ENCODE data around the gene CACNA1C.

Gene CACNA1C

DNA sequence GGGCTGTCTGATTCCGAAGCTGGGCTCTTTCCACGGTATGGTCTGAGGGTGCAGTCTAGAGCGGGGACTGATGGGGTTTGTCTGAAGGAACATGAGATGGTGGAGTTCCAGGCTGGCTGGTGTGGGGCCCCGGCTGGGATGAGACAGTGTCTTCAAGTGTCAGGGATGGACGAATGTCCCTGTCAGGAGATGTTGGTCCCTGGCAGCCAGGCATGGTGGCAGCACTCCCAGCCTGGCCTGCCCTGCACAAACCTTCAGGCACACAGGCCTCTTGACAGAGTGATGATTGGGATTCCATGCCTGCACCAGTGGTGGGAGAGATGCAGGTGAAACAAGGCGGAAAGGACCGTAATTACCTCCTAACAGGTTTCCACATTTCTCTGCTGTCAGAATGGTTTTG, 221.9 kb downstream of the CACNA1C start:
- DNase-seq (ENCODE audit: low read depth, low spot score), result no peak

DNA sequence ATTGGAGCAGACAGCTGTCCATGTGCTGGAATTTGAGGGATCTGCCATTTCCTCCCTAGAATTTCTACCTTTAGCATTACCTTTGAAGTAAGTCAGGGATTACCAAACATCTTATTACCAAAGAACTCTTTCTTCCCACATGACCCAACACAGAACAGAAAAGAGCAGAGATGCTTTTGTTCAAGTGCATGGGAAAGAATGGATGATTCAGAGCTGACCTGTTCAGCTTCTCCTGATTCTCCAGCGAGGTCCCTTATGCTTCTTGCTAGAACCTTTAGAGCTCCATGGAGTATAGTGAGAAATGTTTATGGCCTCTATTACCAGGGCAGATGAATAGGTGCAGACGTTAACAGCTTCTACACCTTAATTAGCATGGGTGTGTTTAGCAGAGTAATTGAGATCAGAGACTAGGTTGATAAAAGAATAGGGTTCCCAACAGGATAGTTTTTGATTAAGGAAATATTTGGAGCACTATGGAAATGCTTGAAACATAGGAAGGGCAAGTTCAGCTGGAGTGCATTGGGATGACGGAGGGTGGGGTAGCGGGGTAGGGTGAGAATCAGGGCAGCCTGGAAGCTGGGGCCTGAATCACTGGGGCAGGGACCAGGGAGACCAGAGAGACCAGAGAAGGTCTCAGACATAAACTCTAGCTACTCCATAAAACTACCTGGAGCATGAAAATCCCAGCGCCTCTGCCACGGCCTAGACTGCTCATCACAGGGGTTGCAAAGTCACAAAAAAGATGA, 223.7 kb downstream of the CACNA1C start:
- no peak for DNase-seq (ENCODE audit: low read depth, low spot score)

DNA sequence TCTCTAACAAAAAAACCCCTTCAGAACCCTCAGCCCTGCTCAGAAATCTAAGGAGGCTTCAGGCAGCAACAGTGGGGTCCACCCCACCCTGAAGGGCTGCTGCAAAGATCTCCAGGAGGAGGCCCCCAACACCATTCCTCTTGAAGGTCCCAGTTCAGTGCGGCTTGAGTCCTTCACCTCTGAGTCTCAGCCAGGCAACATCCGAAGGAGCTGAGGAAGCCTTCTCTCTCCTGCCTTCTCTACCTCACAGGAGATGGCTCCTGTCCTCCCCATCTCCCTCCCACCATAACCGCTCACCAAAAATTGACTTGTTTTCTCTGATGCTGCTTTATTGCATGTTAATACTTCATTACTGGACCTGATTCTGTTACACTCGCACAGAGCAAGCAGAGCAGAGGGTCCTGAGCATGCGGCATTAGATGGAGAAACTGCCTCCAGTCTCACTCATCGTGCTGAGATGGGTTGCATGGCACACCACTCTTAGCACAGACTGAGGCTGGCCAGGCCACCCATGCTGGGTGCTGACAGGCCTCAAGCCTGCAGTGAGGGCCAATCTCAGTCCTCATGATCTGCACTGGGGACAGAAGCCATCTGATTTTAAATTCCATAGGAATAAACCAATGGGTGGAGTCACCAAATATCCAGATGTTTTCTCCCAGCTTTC, 224.8 kb downstream of the CACNA1C start:
- no peak for DNase-seq (ENCODE audit: low read depth, low spot score)

DNA sequence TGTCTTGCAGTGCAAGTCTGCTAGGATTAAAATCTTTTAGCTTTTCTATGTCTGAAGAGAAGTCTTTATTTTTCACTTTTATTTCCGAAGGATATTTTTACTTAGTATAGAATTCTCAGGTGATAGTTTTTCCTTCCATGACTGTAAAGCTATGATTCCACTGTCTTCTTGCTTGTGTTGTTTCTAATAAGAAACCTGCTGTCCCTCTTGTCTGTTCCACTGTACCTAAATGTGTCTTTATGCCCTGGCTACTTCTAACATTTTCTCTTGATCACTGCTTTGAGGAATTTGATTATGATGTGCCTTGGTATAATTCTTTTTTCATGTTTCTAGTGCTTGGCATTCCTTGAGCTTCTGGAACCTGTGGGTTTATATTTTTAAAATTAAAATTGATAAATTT, 228.7 kb downstream of the CACNA1C start:
- DNase-seq (ENCODE audit: low read depth, low spot score), result no peak

DNA sequence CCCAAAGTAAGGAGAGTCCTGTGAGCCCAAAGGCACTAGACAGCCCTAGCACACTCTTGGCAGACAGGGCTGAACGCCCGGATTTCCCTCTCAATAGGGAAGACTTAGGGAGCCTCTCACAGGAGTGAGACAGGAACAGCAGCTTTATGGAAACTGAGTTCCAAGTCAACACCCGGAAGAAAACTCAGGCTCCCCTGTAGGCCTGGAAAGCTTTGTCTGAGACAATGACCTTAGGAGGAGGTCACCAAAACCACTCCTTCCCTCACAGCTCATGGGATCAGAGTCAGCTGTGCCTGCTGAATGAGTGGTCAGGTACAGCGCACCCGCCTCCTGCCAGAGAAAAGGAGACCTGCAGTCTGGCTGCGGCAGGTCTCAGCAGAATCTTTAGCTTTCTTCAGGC, 229.5 kb downstream of the CACNA1C start:
- DNase-seq (ENCODE audit: low read depth, low spot score), result no peak

DNA sequence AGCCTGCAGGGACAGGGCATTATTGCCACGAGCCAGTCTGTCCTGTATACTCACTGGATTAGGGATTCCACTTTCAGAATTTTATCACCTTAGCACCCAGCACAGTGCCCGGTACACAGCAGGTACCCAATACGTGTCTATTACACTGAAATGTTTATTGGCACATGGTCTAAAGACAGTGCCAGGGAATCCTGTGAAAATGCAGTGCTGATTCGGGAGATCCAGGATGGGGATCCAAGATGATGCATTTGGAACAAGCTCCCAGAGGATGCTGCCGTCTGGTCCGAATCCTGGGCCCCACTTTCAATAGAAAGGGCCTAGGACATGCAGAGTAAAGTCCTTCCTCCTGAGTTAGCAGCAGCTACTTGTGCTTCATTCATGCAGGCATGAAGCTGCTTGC, 230.7 kb downstream of the CACNA1C start:
- DNase-seq (ENCODE audit: low read depth, low spot score), result no peak

DNA sequence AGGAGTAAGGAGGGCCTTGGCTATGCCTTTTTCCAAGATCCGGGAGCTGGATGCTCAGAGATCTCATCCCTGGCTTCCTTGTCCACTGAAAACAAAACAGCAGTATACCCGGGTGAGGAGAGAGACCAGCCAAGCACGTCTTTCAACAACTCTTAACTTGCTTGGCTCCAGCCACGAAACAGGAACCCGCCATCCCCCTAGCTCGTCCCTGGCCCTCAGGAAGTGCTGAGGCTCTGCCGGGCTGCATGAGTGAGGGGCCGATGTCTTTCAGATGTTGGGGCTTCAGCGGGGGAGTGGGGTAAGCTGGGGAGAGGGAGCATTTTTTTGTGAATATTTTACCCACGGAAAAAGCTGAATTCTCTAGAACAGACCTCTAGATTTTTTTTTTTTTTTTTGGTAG, 231.1 kb downstream of the CACNA1C start:
- no peak for DNase-seq (ENCODE audit: low read depth, low spot score)

DNA sequence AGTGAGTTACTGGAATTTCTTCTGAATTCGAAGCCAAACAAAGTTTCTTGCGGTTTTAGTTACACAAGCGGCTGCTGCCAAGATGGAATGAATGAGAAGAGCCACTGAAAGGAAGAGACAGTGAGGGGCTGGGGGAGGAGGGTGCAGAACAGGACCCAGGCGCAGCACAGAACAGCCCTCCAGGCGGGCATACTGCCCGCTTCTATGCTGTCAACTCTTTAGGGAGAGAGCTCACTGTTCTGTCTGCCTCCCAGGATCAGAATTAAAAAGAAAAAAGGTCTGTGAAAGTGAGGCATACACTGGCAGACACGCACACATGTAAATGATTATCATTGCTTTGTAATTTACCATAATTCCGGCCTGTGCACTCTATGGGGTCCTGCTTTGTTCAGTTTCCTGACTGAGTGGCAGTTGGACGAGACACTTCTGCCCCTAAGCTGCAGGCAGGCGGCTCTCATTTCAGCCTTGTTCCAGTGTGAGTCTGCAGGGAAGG, 231.6 kb downstream of the CACNA1C start:
- DNase-seq (ENCODE audit: low read depth, low spot score), result no peak

DNA sequence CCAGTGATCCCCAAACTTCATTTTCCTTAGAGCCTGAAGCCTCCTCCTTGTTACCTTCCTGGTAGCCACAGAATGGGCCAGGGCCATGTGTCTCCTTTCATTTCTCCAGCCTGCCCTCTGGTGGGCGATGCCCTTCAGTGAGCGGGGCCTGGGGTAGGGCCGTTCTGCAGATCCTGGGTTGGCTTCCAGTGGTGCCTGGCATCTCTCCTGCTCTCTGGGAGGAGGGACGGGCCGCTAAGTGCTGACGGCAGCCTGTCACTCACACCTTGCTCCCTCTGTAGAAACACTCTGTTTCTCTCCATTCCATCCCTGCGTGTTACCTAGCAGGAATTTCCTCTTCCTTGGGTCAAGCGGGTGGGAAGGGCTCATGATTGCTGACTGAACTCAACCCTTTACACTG, 232.1 kb downstream of the CACNA1C start:
- DNase-seq (ENCODE audit: low read depth, low spot score), result peak; percentile 56

DNA sequence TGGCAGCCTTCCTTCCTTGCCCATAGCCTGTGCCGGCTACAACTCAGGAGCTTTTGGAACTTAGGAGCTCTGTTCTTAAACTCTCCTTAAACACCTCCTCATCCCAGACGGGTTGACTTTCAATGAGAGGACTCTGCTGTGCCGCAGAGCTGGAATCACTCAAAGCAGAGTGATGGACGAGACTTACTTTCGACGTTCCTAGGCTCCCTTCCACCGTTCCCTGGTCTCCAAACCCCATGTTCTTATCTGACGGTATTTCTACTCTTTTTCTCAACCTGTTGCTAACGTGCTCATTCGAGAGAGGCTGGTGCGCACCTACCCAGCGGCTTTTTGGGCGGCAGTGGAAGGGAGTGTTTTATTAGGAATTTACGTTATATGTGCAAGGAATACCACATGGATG, 232.7 kb downstream of the CACNA1C start:
- DNase-seq (ENCODE audit: low read depth, low spot score), result no peak

GRCh38 chr12:2286047-2286446, 233.3 kb downstream of the CACNA1C start:
- no peak for DNase-seq (ENCODE audit: low read depth, low spot score)

- DNase-seq (ENCODE audit: low read depth, low spot score), result no peak
Measured at GRCh38 chr12:2286461-2287131, 233.8 kb downstream of the CACNA1C start.

- no peak for DNase-seq (ENCODE audit: low read depth, low spot score)
Measured at GRCh38 chr12:2287151-2287550, 234.4 kb downstream of the CACNA1C start.

DNA sequence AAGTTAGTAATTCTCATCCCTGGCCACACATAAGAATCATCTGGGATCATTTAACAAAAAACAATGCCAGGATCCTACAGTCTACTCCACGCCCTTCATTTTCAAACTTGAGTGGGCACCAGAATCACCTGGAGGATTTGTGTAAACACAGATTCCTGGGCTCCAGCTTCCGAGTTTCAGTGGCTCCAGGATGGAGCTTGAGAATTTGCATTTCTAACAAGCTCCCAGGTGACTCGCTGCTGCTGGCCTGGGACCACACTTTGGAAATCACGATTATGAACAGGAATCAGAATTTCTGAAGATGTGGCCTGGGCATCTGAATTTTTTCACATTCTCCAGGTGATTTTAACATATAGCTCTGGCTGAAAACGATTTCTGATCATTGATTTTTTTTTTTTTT, 234.8 kb downstream of the CACNA1C start:
- DNase-seq (ENCODE audit: low read depth, low spot score), result no peak

- no peak for DNase-seq (ENCODE audit: low read depth, low spot score)
Measured at GRCh38 chr12:2288001-2288400, 235.2 kb downstream of the CACNA1C start.

- DNase-seq (ENCODE audit: low read depth, low spot score), result no peak
Measured at GRCh38 chr12:2288471-2288870, 235.7 kb downstream of the CACNA1C start.

GRCh38 chr12:2288875-2289274, 236.1 kb downstream of the CACNA1C start:
- no peak for DNase-seq (ENCODE audit: low read depth, low spot score)

GRCh38 chr12:2289525-2289924, 236.7 kb downstream of the CACNA1C start:
- DNase-seq (ENCODE audit: low read depth, low spot score), result no peak

DNA sequence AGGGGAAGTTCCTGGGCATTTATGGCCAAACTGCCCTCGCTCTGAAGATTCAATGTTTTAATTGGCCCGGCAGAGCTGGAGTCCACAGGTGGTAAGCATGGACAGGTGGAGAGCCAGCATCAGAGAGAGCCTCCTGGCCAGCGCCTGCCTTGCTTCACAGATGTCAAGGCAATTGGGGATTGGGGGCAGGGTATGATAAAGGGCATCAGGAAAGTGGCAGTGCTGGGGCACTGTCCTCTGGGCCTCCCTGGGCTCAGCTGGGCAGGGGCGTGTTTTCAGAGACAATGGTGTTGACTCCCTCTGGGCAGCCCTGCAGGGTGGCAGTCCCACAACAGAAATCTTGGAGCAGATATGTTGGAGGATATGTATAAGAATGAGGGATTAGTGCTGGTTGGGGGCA, 237.3 kb downstream of the CACNA1C start:
- no peak for DNase-seq (ENCODE audit: low read depth, low spot score)

DNA sequence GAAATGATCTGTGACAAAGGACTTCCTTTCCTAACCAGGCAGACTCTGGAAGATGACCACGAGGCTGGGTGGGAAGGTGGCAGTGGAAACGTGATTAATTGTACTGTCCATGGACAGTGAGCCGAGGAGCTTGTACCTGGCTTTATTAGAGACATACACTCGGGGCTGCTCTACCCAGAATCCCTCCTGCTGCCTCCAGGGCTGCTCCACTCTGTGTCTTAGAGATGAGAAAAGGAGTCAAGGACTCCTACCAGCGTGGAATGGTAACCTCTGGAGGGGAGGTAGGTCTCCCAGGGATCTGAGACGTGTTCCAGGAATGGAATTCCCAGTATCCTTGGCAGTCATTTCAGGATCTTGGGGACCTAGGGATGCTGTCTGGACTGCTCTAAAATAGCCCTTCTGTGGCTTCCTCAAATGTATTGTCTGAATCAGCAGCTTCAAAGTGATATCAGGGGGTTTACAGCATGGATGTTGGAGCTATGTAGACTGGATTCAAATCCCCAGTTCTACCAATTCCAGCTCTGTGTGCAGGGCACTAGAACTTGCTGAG, 237.8 kb downstream of the CACNA1C start:
- DNase-seq (ENCODE audit: low read depth, low spot score), result no peak

DNA sequence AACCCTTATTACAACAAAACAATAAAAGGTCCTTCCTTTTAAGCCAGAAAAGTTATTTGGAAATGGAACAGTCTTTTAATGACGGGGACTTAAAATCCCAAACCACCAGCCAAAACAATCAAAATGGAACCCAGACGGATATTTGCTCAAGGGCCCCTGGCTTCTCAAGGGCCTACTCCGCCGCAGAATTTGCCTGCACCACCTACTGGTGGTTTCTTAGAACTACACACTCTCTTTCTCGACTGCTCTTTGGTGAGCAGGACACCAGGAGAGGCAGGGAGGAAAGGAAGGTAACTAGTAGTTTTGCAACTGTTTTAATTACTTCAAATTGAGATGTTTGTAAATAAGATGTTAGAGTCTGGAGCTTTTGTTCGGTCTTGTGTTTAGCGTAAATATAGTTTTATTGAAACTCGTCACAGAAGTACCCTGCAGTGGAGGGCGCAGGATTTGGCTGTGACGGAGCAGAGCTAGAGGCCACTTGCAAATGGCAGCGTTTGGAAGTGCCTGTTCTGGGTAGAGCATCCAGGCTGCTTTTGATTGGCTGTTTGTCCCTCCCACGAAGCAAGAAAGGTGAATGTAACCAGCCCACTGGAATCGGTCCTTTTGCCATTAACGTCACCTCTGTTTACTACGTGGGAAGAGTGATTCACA, 238.5 kb downstream of the CACNA1C start:
- DNase-seq (ENCODE audit: low read depth, low spot score), result no peak

DNA sequence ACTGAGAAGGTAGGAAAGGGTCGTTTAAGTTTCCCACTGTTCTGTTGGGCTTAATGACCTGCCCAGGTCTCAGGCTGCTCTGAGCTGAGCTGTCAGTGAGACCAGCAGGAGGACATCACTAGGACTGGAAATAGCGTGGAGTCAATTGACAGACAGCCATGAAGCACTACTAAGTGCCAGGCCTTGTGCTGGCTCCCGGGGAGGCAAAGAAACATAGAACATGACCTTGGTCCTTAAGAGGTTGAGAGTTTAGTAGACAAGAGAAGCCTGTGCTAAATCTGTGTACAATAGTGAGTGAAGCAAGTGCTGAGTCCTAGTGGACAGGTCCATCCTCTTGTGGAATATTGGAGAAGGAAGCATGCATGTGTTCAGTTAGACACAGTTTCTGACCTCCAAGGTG, 239.2 kb downstream of the CACNA1C start:
- no peak for DNase-seq (ENCODE audit: low read depth, low spot score)

Data from smooth muscle cell of the brain vasculature (primary cell).